ENCODE data around the gene PRDM15. TPM values are rescaled to one million over a fixed set of nuclear protein-coding genes. Genes with fewer than 3 reads are reported as not detected.

PRDM15 gene
- polyA plus RNA-seq, 1 experiment = 7.6 TPM

DNA sequence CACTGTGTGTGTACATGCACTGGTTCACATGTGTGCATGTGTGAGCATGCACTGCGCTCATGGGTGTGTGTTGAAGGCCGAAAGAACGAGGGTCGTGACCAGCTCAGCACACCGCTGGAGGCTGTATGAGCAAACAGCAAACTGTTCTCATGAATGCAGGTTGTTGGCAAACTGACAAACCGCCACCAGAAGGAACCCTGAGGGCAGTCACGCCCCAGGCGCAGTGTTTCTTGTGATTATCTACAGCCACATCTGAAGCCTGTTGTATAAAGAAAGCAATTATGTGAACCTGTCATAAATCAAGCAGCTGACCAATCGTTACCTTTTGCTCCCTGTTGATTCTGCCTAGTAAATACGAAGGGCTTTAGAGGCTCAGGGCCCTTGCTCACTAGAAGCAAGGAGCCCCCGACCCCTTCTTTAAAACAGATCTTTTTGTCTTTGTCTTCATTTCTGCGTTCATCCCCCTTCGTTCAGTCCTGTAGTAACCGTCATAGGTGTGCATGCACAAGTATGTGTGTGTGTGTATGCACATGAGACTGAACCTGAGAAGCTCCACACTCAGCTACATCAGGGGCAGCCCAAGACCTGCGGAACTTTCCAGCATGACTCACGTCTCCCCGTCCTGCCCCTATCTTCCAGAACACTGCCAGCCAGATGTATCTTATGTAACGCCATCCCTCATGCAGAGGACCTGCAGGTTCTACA is 95.5 kb downstream of the PRDM15 start:
- POLR2A ChIA-PET = no interaction called here
- H3K36me3 ChIP-seq (ENCODE audit: control insufficient read depth, insufficient read depth, low read length) = no peaks in the 10 kb centered on the region
- TF ChIP-seq, protein P1, sequence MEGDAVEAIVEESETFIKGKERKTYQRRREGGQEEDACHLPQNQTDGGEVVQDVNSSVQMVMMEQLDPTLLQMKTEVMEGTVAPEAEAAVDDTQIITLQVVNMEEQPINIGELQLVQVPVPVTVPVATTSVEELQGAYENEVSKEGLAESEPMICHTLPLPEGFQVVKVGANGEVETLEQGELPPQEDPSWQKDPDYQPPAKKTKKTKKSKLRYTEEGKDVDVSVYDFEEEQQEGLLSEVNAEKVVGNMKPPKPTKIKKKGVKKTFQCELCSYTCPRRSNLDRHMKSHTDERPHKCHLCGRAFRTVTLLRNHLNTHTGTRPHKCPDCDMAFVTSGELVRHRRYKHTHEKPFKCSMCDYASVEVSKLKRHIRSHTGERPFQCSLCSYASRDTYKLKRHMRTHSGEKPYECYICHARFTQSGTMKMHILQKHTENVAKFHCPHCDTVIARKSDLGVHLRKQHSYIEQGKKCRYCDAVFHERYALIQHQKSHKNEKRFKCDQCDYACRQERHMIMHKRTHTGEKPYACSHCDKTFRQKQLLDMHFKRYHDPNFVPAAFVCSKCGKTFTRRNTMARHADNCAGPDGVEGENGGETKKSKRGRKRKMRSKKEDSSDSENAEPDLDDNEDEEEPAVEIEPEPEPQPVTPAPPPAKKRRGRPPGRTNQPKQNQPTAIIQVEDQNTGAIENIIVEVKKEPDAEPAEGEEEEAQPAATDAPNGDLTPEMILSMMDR (IDR thresholded peaks at IDR 0.05; ENCODE audit: insufficient read depth, low read depth, low read length) = no peak
- no peak overlapping the region for H3K4me3 ChIP-seq (ENCODE audit: low read depth, low read length)
- DNase-seq (ENCODE audit: low read depth) = peak; percentile 73
- CTCF ChIA-PET = interaction anchor here (1.0 to 9.3 kb wide), 3 partner anchors 11 to 331 kb away, joined by 3 to 131 read pairs (median 3); no protein-coding TSS in a partner anchor
- H3K27me3 ChIP-seq (ENCODE audit: control insufficient read depth, insufficient read depth, low read length) = peaks cover 4% of the 10 kb centered on the region

DNA sequence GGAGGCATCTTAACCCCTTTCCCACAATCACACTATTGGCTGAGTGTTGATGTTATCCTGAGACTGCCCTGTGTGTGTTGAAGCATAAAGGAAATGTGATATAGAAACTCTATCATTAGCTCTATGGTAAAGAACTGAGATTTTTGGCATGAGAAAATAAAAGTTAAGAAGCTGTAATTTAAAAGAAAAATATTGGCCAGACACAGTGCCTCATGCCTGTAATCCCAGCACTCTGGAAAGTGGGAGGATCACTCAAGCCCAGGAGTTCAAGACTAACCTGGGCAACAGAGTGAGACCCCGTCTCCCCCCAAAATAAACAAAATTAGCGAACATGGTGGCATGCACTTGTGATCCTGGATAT is 98.1 kb downstream of the PRDM15 start:
- ChIA-PET POLR2A (no interaction called here), CTCF (interaction anchor here (1.1 to 9.3 kb wide), 3 partner anchors 13 to 170 kb away, joined by 3 to 131 read pairs (median 3); no protein-coding TSS in a partner anchor)
- H3K36me3 ChIP-seq (ENCODE audit: control insufficient read depth, insufficient read depth, low read length) = no peaks in the 10 kb centered on the region
- no peak for DNase-seq (ENCODE audit: low read depth)
- TF ChIP-seq, protein P1 (IDR thresholded peaks at IDR 0.05; ENCODE audit: insufficient read depth, low read depth, low read length) = no peak
- no peak overlapping the region for H3K4me3 ChIP-seq (ENCODE audit: low read depth, low read length)
- H3K27me3 ChIP-seq (ENCODE audit: control insufficient read depth, insufficient read depth, low read length) = peaks cover 5% of the 10 kb centered on the region

DNA sequence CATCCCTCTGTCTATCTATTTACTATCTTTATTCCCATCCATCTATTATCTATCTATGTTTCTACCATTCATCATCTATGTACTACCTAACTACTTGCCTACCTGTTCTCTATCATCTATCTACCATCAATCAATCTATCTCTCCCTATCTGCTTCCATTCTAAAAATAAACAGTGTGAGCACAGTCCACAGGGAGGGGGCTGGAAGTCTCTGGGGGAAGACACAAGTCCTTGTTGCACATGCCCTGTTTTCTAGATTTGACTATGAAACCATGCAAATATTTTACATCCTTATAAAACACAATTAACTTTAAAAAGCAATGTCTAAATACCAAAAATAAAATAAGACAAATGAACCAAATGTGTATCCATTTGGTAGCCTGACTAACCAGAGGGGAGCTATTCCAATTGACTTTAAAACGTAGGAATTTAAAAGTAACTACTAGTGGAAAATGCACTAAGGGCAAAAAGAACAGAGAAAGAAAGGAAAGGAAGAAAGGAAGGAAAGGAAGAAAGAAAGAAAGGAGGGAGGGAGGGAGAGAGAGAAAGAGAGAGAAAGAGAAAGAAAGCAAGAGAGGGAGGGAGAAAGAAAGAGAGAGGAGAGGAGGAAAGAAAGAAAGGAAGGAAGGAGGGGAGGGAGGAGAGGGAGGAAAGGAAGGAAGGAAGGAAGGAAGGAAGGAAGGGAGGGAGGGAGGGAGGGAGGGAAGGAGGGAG is 98.7 kb downstream of the PRDM15 start:
- Histone ChIP-seq H3K27me3 (ENCODE audit: control insufficient read depth, insufficient read depth, low read length) (peaks cover 5% of the 10 kb centered on the region), H3K4me3 (ENCODE audit: low read depth, low read length) (no peak overlapping the region), H3K36me3 (ENCODE audit: control insufficient read depth, insufficient read depth, low read length) (no peaks in the 10 kb centered on the region)
- POLR2A ChIA-PET = no interaction called here
- no peak for DNase-seq (ENCODE audit: low read depth)
- TF ChIP-seq, protein P1 (IDR thresholded peaks at IDR 0.05; ENCODE audit: insufficient read depth, low read depth, low read length) = no peak
- CTCF ChIA-PET = interaction anchor here (1.1 to 9.3 kb wide), 3 partner anchors 12 to 170 kb away, joined by 3 to 131 read pairs (median 3); no protein-coding TSS in a partner anchor

DNA sequence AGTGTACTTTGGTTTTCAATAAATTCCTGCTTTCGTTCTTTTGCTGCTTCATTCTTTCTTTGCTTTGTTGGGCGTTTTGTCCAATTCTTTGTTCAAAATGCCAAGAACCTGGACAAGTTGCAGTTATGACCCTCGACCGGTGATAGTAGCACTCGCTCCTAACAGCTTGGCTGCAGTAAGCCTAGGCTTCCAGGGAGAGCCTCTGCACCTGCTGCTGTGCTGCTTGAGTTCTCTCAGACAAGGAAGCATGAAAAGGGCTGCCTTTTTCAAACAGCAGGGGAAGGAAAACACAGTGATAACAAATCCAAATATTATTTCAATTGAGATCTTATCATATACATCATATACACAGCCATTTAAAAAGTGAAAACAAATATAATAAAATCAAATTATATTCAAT is 99.5 kb downstream of the PRDM15 start:
- ChIA-PET POLR2A (no interaction called here), CTCF (interaction anchor here (9.3 kb wide), 1 partner anchor 169 kb away, joined by 131 read pairs; no protein-coding TSS in a partner anchor)
- no peaks in the 10 kb centered on the region for H3K36me3 ChIP-seq (ENCODE audit: control insufficient read depth, insufficient read depth, low read length)

More for the DNA sequence above, 99.5 kb downstream of the PRDM15 start:
- Histone ChIP-seq H3K27me3 (ENCODE audit: control insufficient read depth, insufficient read depth, low read length) (peaks cover 5% of the 10 kb centered on the region), H3K4me3 (ENCODE audit: low read depth, low read length) (no peak overlapping the region)
- TF ChIP-seq, protein P1 (IDR thresholded peaks at IDR 0.05; ENCODE audit: insufficient read depth, low read depth, low read length) = no peak
- no peak for DNase-seq (ENCODE audit: low read depth)
